HG02610 (cell line): ENCODE measurements around the gene VAT1L.

Experiments used
- ATAC-seq: cut with Tn5 transposase; IDR thresholded peaks from one replicate; pipeline ENCODE4 v1.9.1; 2021; ENCODE audit warnings: mild to moderate bottlenecking, moderate library complexity; ENCODE audit not compliant: unreplicated experiment

VAT1L gene

DNA sequence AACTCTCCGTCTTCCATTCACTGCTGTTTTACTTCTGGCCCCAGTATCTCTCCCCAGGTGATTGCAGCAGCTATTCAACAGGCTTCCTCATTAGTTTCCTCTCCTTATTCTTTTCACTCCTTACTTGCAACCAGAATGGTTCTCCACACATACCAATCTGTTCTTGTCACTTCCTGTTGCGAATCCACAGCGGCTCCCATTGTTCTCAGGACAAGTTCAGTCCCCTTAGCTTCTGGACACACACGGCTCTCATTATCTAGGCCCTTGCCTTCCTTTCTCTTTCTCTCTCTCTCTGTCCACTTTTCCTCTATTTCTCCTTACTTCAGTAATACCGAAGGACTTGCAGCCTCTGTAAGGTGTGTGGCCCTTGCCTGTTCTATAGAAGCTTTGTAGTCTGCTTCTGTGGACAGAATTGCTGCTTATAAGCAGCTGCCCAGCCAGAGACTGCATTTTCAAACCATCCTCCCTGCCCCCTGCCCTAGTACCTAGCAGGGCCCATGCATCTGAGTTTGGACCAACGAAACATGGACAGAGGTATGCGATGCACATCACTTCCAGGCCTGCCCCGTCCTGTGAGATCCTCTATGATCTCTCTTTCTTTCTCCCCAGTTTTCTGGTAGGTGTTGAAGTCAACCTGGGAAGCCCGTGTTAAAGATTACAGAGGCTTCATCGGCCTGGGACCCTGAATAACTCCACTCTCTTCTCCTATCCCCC is 45.7 kb downstream of the VAT1L start:
- no peak for ATAC-seq

DNA sequence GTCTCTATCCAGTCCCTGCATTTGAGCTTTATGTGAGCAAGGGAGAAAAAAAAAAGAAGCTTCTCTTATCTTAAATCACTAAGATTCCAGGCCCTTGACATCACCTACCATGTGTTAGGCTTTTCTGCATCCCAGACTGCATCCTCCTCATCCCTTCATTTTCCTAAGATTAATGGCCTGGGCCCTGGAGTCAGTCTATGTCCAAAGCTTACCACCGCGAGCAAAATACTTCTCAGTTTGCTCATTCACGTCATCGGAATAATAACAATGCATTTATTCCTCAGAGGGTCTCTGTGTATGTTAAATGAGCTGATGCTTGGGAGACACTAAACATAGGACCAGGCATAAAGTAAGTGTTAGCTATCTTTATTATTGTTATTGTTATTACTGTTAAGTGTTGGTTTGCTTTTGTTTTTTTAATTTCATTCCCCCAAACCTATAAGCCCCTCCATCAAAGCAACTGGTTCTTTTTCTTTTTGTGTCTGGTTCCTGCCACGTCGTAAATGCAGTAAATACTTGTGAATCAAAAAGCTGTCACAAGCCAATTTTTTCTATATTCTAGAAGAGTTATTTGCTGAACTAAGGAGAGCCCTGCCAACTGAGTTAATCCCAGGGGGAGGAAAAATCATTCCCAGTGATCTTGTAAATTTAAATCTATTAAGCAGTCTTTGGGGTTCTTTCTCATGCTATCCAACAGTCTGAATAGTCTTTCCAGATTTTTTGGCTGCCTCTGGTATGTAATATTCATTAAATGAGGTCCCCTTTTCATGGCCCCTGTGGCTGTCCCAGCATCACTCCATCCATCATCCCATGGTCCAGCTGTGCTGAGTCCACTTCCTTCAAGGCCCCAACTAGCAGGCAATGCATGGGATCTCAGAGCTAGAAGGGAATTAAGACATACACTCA is 46.5 kb downstream of the VAT1L start:
- no peak for ATAC-seq

DNA sequence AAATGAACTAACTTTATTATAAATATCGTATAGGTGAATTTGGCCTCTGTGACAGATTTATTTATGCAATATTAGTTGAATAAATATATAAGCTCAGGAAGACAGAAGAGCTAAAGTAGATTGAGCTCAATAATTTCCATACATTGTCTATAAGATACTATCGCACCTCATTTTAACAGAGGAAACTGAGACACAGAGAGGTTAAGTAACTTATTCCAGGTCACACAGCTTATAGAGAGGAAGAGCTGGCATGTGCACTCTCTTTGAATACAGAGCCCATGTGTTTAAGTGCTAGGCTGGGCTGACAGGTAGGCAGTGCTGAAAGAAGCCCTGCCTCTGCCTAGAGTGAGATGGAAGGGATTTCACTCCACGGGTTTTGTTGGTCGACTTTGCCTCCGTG is 48.4 kb downstream of the VAT1L start:
- no peak for ATAC-seq

DNA sequence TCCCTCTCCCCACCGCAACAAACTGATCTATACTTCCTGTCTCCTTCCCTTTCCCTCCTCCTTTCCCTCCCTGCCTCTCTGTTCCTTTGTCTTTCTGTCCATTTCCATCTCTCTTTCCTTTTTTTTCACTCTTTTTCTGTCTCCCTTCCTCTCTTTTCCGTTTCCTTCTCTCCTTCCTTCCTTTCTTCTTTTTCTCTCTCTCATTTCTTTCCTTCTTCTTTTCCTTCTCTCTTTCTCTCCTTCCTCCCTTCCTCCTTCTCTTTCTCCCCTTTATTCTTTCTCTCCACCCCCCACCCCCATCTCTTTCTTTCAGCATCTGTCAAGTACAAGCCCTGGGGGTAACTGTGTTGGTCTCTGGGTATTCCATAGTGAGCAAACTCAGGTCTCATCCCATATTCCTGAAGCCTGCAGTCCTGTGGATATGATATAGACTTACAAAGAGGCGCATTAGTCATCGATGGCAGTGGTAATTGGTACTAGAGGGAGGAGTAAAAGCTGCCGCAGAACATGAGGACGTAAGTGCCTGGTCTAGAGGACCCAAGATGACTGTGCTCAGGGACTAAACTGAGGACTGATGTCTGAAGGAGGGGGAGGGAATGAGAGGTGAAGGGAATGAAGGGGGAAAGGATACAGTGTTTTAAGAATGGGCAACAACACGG is 50.4 kb downstream of the VAT1L start:
- no peak for ATAC-seq

DNA sequence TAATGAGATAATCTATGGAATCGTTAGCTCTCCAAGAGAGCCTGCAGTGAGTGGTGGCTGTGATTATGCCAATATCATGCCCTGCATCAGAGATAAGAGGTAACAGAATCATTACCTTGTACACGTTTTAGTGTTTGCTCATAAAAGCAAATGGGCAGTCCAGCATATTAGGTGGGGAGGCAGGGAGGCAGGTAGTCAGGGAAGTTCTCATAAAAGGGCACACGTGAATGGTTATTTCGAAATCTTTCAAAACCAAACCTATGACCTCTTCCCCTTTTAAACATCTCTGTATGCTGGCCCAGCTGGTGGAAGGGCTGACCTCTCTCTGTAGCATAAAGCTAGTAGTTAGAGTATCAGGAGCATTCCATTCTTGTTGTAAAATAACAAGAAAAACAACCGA is 51.7 kb downstream of the VAT1L start:
- ATAC-seq, result no peak

DNA sequence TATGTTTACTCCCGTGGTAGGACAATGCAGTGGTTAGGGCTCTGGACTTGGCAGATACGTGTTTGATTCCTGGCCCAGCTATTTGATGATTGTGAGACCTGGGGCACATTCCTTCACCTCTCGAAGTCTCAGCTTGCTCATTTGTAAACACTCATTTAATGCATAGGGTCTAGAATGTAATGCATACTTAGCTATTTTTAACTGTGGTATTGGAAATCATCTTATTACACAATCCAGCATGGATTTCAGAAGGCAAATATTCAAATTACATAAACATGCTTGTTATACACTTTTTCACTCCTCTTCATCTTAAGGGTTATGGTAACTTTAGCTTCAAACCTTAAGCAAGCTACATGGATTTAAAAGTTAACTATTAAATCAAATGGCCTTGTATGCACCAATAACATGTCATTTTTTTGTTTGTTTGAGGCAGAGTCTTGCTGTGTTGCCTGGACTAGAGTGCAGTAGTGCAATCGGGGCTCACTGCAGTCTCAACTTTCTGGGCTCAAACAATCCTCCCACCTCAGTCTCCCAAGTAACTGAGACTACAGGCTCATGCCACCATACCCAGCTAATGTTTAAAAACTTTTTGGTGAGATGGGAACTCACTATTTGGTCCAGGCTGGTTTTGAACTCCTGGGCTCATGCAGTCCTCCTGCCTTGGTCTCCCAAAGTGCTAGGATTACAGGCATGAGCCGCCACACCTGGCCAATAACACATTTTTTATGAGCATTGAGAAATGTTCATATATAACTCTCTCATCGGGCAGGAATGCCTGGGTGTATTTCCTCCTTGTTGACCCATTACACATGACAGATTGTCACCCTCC is 52.5 kb downstream of the VAT1L start:
- ATAC-seq, result no peak

DNA sequence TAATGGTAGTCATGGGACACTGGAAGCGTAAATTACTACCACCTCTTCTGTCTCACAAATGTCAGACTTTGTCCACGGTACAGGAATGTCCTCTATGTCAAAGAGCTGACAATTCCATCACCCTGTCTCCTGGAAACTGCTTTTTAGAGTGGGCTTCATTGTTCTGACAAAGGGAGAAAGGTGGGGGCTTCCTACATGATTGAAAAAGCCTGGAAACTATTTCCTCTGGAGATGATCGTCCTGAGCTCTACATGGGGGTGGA is 53.1 kb downstream of the VAT1L start:
- ATAC-seq, result no peak

DNA sequence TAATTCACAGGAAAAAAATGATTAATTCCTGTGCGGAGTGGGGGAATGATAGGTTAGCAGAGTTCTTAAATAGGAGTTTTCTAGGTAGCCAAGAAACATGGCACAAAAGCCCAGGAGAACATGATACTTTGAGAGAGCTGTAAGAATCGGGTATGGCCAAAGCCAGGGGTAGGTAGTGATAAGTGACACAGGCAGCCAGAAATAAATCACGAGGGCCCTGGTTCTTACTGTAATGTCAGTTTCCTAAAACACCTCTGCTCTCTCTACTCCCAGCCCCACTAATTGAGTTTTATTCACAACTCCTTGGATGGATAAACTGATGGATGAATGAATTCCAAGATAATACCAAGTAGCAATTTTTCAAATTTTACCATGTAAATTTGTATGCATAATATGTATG is 54.1 kb downstream of the VAT1L start:
- no peak for ATAC-seq

DNA sequence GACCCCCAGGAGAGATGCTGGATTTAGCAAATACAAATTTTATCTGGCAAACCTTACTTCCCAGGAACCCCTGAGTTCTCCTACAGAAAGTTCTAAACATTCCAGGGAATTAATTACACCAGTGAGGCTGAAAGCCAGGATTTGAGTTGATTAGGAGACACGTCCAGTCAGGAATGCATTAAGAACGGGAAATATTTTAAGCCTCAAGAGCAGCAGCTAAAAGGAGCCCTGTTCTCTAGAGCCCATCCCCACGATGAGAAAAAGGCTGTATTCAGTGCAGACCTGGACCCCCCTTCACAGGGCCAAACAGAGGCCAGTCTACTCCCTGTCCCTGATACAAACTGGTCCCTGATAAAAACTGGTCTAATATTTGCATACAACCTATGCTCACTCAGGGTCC is 55.0 kb downstream of the VAT1L start:
- no peak for ATAC-seq

DNA sequence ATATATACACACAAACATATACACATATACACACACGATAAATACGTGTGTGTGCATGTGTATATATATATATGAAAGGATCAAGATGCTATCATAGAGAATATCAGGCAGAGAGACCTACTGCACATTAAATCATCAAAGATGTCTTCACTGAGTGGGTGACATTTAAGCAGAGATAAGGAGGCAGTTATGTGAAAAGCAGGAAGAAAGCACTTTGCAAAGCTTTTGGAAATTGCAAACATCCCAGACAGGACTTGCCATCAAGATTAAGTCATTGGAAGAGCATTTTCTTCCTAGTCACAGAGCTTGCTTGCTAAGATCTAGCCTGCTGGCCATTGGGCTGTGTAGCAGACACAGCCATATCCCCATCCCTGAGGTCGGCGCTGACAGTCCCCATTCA is 56.4 kb downstream of the VAT1L start:
- no peak for ATAC-seq

DNA sequence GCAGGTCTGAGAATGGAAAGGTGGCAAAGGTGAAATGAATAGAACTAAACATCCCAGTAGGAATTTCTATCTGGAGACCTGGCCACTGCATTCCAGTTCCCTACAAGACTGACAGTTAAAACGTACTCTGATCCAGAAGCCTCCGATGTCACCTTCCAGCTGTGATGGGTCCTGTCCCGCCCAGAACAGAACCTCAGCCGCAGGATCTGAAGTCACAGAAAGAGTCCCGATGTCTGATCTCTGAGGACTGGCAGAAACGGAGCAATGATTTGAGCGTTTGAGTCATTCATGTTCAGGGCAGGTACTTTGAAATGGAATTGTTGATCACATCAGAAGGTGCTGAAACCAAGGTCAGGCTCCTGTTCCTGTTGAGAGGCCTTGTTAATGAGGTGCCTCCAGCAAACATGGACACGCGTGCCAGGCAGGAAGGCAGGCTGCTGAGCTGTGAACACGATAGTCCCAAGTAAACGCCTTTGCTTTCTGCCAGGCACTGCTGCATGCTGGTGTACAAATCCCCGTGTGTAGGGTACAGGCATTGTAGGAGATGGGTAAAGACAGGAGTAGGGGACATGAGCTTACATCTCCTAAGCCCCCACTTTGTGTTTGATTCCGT is 61.4 kb downstream of the VAT1L start:
- ATAC-seq, result no peak

DNA sequence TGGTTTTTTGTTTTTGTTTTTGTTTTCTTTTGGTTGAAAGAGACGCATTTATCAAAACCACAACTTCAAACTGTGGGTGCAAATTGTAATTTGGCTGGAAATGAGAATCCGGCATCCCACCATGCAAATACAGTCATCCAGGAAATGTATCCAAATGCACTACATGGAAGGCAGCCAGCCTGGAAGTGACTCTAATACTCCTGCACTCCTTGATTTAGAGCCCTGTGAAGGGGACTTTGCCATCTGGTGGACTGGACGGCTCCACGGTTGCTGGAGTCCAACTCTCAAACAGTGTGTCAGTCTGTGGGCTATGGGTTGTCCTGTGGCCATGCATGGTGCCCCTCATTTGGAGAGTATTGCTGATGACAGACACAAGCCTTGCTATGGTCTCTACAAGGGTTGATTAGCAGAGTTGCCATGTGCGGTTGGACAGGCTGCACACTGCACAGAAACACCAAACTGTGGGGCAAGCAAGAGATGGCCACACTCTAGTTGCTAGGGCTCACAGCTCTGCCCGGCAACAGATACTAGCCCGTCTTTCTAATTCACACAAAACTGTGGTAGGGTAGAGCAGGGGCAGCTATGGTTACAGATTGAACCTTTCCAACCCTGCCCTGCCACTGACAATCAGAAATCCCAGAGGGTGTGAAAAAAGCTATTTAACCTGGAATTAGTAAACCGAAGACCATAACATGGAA is 62.4 kb downstream of the VAT1L start:
- no peak for ATAC-seq

DNA sequence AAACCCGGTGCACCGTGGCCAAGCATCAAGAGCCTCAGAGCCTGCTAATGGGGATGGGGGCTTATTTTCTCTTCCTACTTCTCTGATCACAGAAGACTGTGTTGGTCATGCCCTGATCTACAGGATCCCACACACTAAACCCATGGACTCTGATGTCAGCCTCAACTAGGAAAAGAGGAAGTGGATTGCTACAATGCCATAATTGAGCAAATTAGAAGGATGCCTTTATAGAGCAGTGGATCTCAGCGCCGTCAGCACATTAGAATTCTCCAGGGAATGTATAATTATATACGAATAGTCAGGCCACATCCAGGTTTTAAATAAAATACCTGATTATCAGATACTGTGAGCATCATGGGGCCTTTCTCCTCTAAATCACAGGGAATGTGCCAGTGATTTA is 64.8 kb downstream of the VAT1L start:
- no peak for ATAC-seq

DNA sequence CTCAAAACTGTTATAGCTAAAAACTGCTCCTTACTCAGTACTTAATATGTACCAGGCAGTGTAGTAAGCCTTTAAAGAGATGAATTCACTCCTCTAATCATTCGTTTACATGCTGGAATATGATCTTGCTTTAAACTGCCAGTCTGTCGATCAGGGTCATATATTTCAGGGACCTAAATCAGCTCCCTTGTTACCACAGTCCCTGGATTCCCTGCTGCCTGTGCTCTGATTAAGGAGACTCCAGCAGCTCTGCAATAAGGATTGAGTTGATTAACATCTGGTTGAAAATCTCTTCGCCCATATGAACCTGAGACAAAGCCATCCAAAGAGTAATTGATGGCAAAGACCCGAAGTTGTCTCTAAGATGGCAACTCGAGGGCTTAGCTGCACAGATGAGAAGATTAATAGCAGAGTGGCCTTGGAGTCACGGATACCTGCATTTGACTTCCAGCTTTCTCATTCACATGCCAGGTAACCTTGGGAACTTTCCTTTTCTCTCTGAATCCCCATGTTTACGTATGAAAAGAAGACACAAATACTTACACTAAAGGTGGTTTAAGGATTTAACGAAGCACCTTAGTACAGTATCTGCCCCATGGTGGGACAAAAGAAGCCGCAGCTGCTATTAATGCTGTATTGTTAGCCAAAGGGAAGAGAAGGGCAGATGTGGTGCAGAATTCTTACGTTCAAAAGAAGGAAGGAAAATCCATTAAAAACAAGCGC is 68.2 kb downstream of the VAT1L start:
- ATAC-seq, result no peak

DNA sequence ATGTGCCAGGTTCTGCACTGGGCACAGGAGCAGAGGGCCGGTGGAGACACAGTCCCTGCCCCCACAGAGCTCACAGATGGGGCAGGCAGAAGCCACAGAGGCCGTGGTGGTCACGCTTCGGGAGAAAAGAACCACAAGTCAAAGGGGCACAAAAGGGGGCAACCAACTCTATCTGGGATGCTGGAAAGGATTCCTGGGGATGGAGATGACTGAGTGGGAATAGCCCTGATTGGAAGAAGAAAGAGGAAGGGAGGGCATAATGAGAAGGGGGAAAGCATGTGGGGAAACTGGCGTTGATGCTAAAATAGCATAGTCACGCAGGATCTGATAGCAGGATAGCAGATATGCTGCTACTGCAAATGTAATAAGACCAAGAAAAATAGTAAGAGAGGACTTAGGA is 69.7 kb downstream of the VAT1L start:
- no peak for ATAC-seq

DNA sequence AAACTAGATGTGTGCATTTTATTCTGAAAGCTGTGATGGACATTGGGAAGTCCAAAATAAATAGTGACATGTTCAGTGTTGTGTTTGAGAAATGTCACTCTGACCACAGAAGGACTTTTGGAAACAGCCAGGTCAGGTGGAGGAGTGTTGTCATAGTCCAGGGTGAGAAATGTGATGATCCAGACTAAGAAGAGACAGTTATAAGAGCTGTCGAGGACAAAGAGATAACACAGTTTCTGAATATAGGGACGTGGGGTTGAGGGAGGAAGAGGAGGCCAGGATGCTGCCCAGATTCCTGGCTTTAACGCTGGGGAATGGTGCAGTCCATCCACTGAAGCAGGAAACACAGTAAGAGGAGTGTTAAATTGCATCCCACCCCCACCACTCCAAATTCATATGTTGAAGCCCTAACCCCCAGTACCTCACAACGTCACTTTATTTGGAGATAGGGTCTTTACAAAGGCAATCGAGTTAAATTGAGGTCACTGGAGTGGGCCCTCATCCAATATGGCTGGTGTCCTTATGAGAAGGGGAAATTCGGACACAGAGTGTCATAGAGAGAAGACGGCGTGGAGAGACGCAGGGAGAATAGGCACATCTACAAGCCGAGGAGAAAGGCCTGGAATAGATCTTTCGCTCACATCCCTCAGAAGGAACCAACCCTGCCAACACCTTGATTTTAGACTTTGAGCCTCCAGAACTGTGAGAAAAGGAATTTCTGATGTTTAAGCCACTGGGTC is 71.3 kb downstream of the VAT1L start:
- ATAC-seq, result no peak

DNA sequence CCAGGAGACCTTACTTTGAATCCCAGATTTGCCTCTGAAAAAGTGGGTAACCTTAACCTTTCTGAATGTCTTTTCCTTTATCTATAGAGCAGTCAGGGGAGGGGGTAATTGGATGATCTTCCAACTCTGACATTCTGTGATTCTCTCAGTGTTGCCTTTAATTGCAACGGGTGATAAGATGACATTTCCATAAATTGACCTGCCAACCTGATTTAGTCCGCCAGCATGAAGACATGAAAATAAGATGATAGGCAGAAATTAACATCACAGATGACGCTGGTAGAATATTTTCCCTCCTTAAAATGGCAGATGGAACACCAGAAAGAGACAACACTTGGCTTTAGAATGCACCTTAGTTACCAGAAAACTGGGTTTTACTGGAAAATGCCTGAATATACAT is 72.6 kb downstream of the VAT1L start:
- no peak for ATAC-seq

DNA sequence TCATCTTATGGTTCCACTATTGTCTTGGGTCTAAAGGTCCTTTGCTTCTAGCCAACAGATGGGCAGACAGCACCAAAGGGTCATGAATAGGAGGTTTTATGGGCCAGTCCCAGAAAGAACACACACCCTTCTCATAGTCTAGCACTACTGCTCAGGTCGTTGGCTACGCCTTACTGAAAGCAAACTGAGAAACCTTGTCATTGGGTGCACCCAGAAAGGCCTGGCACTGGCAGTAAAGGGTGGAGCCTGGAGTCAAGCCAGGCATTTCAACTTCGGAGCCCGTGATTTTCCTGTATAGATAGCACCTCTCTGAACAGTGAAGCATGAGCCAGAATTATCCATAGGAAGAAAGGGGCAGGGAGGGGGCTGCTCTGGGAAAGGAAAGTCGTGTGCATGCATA is 74.9 kb downstream of the VAT1L start:
- no peak for ATAC-seq

DNA sequence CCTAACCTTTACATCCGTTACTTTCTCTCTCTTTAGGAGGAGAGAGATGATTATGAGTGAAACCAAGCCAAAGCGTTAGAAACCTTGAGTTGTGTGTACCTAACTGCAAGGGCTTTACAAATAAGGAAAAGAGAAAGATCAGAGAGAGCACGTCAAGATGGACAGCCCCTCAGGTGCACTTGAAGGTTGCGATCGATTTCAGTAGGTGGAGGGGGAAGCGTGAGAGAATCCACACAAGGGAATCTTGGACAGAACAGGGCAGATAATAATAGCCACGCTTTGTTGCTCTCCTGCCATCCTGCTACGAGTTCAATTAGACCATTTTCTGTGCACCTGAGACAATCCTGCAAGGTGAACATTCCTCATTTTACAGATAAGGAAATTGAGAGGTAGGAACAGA is 78.4 kb downstream of the VAT1L start:
- ATAC-seq, result no peak
